IPS-NIHi11 (cell line): ENCODE measurements around the gene KRT74.
A peak's percentile ranks its signal among the peaks of the same experiment; 100 is the strongest.
"Not testable (repeated sequence)": the region's sequence is repeated elsewhere in the genome, so short reads cannot be mapped to it uniquely, and the experiment has no call there.

Source experiments
- DNase-seq: peaks from one replicate; pipeline ENCODE4 v3.0.0; 2012; ENCODE audit warnings: mixed read lengths, low spot score

The KRT74 gene

DNA sequence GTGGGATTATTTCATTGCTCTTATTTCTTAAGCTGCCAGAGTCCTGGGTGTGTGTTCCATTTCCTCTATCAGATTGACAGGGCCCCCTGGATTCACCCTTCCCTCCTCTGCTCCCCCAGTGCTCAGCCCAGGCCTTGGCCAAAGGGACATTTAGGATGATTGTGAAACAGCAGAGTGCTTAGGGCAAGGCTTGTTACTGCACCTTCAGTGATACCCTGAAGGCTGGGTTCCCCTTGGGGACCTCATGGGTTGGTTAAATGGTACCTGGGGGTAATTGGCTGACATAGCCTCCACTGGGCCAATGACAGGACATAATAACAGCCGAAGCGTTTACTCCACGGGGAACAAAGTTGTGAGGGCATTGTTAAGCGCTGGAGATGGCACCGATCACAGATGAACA lies 28.9 kb upstream of the KRT74 start:
- DNase-seq: no peak

DNA sequence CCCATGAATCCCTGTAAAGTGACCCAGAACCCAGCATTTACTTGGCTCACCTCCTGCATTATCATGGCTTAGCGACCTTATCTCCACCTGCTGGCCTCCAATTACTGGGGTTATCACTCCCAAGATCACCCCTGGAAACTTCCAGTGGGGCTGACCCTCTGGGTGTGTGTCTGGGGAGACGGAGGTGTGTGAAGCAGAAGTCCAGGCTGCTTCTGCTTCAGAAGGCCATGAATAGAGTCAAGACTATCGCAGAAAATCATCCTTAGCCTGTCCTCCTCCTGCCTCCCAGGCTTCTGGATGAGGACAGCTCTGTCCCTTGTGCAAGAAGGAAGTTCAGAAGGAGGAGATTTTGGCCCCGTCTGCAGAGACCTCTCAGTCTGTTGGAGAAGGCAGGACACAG lies 28.0 kb upstream of the KRT74 start:
- DNase-seq: no peak

DNA sequence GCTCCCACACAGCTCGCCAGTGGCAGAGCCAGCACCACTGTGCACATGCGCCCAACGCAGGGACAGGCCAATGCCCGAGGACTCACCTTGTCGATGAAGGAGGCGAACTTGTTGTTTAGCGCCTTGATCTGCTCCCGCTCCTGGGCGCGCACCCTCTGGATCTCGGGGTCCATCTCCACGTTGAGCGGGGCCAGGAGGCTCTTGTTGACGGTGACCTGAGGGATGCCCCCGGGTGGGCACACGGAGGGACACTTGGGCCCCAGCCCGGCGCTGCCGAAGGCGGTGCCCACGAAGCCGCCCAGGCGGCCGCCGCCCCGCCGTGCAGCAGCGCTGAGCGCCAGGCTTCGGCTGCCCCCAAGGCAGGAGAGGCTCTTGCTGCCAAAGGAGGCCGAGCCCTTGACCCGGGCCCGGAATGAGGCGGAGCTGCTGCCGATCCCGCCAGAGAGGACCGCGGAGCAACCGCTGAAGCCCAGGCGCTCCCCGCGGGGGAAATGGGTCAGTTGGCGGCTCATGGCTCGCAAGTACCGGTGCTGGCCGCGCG lies 27.4 kb upstream of the KRT74 start, which contains the start of gene KRT72:
Gene KRT72 (minus strand): TSS at position 523 of the 541 bp plus-strand sequence. CDS start 11 bp downstream, at position 512.
- DNase-seq: no peak

DNA sequence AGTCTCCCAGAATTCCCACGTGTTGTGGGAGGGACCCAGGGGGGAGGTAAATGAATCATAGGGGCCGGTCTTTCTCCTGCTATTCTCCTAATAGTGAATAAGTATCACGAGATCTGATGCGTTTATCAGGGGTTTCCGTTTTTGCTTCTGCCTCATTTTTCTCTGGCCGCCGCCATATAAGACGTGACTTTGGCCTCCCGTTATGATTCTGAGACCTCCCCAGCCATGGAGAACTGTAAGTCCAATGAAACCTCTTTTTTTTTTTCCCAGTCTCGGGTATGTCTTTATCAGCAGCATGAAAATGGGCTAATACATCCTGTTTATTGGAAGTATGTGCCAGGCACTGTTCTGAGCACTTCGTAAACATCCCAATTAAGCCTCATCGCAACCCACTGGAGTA lies 26.8 kb upstream of the KRT74 start:
- DNase-seq: no peak

DNA sequence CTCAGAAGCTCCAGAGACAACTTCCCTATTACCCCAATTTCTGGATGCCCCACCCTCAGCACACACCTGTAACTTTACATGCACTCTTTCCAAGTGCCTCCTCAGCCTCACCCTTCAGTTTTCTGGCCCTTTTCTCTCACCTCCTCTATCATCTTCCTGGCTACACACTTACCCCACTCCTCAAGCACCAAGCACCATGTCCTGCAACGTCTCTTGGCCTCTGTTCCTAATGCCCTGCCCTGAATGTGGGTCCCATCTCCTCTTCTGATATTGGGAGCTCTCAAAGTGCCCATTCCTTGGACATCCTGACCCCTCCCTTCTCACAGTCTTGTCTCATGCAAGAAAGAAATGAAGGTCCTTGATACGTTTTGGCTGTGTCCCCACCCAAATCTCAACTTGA lies 26.4 kb upstream of the KRT74 start:
- no peak for DNase-seq

DNA sequence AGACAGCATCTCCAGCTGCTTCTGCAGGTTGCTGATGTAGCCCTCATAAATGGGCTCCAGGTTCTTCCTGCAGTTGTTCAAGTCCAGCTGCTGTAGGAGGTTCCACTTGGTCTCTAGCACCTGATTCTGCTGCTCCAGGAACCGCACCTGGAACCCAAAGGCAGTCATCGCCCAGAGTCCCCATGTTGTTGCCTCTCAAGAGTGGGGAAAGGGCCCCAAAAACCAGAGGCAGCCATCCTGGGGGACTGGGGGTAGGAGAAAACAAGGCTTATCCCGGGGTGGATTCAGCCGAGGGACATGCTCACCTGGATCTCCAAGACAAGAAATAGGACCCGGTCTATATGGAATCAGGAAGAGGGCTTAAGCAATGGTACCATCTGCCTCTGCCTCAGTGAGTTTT lies 25.3 kb upstream of the KRT74 start:
- DNase-seq: no peak

DNA sequence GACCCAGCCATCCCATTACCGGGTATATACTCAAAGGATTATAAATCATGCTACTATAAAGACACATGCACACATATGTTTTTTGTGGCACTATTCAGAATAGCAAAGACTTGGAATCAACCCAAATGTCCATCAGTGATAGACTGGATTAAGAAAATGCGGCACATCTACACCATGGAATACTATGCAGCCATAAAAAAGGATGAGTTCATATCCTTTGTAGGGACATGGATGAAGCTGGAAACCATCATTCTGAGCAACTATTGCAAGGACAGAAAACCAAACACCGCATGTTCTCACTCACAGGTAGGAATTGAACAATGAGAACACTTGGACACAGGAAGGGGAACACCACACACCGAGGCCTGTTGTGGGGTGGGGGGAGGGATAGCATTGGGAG lies 20.6 kb upstream of the KRT74 start:
- not testable (repeated sequence) for DNase-seq

DNA sequence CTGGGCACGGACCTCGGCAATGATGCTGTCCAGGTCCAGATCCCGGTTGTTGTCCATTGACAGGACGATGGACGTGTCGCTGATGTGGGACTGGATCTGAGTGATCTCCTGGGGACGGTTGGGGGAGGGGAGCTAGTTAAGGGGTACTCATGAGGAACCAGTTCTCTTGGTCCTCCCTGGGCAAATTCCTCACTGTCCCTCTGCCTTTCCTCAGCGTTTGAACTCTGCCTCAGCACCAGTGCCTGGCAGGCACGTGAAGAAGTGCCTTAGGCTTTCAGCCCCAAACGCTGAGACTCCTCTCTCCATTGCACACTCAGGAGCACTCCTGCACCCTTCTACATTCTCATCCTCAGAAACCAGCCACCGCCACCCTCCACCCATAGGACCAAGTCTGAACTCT lies 17.9 kb upstream of the KRT74 start:
- no peak for DNase-seq

DNA sequence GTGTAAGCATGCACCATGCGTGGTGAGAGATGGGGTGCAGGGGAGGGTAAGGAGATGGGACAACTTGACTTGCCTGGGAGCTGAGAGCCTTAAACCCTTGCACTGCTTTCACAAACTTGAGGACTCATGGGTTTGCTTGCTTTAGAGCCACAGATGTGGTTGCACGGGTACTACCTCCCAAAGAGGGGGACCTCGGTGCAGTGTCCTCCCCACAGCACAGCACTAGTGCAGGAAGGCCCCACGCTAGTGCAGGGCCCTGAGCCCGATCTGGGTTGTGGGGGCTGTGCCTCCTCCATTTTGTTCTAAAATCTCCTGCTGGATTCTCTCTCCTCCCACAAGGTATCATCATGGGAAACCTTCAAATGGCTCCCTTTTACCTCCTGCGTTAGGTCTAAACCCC lies 16.4 kb upstream of the KRT74 start:
- DNase-seq: no peak

DNA sequence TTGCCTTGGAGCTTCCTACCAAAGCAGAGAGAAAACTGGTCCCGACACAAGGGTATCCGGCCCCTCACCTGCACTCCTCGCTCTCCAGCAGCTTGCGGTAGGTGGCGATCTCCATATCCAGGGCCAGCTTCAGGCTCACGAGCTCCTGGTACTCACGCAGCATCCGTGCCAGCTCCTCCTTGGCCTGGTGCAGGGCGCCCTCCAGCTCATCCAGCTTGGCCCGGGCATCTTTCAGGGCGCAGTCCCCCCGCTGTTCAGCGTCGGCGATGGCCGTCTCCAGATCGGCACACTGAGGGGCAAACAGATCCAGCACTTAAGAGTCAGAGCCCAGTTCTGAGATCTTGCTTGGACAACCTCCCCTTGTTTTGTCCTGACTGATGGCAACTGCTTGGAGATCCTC lies 13.9 kb upstream of the KRT74 start:
- no peak for DNase-seq

DNA sequence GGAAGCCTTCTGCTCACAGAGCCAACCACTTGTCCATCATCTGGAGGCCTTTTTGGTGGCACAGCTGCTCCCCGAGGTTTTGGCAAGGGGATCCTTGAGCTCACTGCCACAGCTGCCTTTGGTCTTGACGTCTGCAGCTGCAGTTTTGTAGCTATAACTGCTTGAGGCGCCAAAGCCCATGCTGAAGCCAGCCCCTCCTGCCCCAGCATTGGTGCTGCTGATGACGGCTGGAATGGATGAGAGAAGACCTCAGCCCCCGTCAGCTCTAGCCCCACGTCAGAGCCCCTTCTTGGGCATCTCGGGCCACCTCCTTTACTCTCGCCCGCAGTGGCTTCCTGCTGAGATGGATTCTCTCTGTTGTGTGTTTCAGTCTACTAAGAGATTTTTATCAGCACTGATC lies 12.3 kb upstream of the KRT74 start:
- DNase-seq: no peak

DNA sequence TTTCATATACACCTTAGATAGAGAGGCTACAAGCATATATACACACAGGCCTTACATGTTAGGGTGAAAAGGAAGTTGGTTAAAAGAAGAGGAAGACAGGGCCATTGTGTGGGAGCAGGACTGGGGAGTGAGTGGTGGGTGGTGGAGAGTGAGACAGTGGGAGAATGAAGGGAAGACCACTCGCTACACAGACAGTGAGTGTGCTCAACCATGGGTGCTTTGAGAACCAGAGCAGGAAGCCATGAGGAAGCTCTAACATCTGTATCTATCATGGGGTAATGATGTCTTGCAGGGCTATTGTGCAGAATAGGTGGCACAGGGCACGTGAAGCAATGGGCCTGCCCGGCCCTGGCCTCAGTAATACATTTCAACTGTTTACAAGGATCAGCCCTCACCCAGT lies 11.4 kb upstream of the KRT74 start:
- no peak for DNase-seq

DNA sequence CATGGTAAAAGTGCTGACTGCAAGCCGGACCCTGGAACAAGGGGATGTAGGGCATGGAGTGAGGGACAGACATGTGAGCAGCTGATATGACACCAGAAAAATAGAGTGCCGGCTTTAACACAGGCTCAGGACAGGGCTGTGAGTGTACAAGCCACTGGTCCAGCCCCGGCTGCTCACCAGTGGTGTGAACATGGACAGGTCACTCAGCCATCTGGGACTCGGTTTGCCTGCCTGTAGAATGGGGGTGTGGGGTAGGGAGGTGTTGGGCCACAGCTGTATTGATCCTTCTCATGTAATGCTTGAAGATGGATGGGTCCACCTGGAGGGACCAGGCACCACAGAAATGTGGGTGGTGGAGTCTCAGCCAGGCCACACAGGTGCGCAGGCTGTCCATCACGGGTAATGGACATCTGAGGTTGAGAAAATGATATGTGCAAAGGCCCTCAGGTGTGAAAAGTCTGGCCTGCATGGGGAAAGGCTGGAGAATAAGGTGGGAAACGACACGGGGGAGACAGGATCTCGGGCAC lies 10.6 kb upstream of the KRT74 start:
- DNase-seq: no peak

DNA sequence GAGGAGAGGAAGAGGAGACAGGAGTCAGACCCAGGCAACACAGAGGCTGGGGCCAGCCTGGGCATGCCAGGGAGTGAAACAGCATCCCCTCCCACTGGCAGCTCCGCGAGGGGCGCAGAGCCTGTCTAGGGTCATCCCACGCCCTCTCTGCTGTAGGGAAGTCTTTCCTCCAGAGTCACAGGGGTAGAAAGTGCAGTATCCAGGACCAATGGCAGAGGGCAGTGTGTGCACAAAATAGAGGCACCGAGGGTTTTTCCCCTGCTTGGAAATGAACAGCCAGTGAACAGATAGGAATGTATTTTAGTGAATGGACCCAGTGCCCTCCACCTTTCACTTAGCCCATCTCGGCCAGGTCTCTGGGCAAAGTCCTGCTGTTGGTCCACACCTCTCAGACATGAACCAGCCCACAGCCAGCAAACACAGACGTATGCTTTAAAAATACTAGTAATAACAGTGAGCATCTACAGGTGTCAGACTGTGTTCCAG lies 9.4 kb upstream of the KRT74 start:
- DNase-seq: peak; percentile 86

DNA sequence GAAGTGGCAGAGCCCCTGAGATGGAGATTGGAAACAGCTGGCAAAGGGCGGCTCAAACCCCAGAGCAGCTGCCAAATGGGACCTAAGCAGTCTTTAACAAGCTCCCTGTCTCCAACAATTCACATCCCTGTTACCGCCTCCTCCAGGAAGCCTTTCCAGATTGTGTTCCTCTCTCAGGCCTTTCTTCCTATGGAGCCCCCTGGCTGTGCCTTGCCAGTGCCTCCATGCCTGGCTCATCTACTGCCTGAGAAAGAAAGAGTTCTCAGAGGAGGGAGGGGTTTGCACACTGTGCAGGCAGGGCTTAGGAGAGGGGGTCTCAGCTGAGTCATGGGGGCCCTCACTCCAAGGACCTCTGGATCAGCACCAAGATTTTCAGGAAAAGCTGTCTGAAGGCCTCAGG lies 8.8 kb upstream of the KRT74 start:
- DNase-seq: no peak

DNA sequence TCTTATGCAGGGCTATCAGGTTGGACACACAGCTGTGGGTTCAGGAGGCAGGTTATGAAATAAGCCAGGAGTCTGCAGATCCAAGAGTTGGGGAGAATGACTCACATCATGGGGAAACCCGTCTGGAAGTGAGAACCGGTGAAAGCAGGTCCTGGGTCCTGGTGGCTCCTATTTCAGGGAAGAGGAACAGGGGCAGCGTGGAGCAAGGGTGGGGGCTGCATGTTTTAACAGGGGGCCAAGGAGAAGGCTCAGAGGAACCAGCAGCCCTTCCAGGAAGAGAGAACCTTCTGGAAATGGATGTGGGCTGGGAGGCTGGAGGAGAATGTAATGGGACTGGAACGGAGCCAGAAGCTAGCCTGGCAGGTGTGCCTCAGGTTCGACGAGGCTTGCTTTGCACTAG lies 7.8 kb upstream of the KRT74 start:
- no peak for DNase-seq

DNA sequence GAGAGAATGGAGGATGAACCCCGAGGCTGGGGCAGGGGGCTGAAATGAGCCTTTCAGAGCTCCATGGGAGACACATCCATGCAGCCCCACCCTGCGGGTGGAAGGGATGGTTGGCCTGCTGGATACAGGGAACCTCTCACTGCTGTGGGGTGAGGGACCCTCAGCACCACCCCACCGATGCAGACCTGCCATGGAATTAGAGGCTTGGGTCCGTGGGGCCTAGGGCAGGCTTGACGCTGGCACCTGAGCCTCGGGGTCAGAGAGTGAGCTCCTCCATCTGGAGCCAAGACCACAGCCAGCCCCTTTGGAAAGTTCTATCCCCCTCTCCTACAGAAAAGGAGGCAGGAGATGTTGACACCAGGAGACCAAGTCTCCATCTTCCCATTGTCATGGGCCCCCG lies 7.4 kb upstream of the KRT74 start:
- DNase-seq: no peak

DNA sequence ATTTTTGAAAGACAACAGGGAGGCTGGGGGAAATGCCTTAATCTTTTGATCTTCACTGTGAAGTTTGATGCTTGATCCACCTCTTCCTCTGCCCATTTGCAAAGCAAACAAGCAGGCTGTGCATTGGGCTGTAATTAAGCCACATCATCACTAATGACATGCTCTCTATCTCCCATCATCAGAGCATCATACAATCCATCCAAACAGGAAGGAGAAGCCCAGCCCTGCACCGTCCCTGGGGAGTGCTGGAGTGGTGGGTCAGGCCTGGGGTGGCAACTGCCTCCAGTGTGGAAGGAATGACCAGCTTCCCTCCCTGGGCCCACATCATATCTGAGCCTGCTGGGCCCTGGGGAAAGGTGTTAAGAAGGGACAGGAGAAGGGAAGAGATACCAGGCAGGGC lies 6.9 kb upstream of the KRT74 start:
- no peak for DNase-seq

DNA sequence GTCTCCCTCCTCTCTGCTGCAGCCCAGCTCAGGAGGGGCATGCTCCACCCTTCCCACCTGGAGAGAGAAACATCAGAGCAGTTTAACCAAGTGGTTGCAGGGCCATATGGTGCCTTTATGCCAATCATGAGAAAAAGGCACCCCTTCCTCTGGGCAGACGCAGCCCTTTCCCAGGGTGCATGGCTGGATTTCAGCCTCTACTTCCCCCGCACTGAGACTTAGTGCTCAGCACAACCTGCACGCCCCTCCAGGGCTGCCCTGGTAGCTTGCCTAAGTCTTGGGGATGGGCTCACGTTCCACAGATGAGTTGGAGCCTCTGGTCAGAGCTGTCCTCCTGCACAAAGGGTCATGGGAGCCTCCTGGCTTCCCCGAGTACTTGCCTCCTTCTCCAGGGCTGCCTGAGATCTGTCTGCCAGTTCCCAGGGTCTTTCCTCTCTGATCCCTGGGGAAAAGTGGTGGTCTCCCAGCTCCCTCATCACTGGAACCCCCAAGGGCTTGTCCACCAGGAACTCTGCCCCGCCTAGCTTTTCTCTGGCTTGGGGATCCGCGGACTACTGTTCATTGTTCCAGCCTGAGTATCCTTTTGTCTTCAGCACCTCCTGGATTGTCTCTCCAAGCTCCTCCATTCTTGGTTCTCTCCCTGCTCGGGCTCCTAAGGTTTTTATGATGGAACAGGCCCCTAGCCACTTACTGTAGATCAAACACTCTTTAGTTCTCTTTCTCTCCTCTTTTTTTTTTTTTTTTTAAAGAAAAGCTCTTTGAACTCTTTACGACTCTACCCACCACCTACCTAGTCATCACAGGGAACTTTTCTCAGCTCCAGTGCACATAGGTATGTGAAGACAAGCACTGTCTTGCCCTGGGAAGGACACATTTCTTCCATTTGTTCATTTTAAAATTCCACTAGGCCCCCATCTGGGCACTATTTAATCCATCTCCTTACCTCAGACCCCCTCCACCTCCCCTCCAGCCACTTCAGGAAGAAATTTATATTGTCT lies 6.1 kb upstream of the KRT74 start:
- no peak for DNase-seq

DNA sequence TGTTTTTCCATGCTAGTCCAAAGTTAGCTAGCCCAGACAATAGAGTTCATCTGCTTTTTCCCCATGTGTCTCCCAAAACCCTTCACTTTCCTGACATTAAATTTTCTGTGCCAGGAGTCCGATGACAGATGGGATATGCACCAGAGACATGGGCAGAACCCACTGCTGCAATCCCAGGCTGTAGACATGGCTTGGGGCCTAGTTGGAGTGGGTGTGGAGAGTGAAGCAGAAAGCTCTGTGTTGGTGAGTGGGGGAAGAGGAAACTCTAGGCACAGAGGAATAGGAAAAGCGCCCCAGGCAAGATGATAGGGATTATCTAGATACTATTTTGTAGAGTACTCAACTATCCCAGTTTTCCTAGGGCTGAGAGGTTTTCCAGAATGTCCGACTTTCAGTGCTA lies 4.8 kb upstream of the KRT74 start:
- DNase-seq: no peak

DNA sequence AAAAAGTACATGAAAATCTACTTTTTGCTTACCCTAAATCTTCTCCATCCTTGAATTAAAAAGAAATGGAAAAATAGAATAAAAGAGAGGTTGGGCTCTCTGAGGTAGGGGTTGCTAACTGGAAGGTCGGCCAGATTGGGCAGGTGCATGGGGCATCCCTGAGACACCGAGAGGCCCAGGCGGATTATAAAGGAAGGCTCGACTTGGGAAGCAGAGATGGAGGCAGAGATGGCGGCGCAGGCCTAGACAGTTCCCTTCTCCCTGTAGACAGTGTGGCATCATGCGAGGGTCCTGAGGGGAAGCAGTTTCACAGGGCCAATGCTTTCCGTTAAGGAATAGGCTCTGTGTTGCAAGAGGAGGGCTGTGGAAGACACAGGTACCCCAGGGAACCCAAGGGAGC lies 3.7 kb upstream of the KRT74 start:
- DNase-seq: no peak

DNA sequence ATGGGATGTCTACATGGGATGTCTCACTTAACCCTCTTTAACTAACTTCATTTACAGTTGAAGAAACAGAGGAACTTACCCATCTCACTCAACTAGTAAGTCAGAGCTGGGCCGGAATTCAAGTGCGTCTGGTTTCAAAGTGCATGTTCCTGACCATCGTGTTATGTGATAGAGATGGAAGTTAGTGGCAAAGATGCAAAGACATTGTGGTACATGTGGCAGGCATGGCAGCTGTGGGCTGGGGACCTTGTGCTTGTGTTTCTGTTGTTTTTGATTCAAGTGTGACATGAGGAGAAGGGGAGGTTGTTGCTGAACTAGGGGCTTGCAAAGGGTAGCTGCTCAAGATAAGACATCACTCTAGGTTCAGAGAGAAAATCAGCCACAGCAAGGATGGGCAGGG lies 2.3 kb upstream of the KRT74 start:
- no peak for DNase-seq

DNA sequence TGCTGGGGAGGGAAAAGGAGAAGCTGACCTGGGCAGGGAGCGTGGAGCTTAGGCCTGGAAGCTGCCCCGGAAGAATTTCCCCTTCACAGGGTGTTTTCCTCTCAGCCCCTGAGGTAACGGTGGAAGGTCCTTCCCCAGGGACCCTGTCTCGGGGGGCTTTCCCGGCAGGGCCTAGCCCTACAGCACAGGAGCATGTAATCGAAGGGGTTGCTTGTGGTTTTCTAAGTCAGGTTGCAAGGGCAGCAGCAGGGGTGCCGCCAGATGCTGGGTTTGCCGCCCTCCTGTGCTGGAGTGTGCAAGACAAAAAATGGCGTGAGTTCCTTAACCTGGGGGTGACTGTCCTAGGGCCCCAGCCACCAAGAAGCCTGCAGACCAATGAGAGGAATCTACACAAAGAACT lies 1.6 kb upstream of the KRT74 start:
- no peak for DNase-seq
